Stimulated activated CD4-positive, alpha-beta T cell treated with anti-CD3 and anti-CD28 coated beads, Interleukin-4, amount 100 ng/mL, for 1 hour (primary cell): ENCODE data around the gene HMGN4.
"Not testable (repeated sequence)": the region's sequence is repeated elsewhere in the genome, so short reads cannot be mapped to it uniquely, and the experiment has no call there.

Source experiments
- DNase-seq: peaks from one replicate; pipeline ENCODE4 v3.0.0-alpha.2; 2020

The HMGN4 gene

GRCh38 chr6:26537846-26538571 is at the start of gene HMGN4:
Gene HMGN4, plus strand, starts transcription at chr6:26538366. Its CDS starts 6,841 bp downstream, at chr6:26545207.
- DNase-seq, result peak; percentile 76

- DNase-seq, result no peak
Measured at GRCh38 chr6:26489996-26490964, 47.9 kb upstream of the HMGN4 start.

GRCh38 chr6:26491604-26492003 is 46.6 kb upstream of the HMGN4 start:
- no peak for DNase-seq

DNA sequence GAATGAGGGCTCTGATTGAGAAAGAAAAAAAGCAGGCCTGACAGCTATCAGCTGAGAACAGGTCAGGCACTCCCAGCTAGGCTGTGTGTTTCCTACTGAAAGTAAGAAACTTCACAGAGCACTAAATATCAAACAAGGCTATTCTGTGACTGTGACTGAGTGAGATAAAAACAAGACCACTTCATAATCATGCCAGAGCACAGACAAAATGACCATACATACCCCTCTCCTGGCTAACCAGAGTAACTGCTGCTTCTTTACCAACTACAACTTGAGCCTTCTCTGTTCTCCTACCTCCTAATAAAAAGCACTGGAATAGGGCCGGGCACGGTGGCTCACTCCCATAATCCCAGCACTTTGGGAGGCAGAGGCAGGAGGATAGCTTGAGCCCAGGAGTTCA is 44.9 kb upstream of the HMGN4 start:
- no peak for DNase-seq

DNA sequence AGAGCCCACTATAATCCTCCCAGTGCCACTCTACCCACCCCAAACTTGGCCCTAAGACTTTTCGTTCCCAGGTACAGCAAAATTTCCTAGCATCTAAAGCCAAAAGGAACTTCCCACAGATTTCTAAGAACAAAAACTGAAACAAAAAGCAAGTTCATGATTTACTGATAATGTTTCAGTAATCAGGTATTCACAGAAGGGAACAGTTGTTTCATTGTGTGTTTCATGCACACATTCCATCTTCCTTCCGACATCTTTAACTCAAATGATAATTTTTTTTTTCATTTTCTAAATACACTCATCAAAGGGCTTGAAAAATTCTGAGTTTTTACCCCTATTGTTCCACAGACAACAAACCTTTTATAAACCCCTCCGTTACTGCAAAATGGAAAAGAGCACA is 44.0 kb upstream of the HMGN4 start:
- DNase-seq, result no peak

DNA sequence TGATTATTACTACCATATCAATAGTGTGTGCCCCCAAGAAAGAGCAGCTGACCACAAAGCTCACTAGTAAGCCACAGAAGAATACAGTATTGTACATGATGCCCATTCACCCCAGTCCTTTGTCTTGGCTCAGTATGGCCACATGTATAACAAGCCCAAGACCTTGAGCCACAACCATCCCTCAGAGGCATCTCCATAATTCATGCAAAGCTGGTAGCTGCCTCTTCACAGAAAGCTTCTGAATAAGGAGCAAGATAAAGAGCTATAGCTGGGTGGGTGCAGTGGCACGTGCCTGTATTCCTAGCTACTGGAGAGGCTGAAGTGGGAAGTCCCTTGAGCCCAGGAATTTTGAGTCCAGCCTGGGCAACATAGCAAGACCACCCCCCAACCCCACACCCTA is 42.9 kb upstream of the HMGN4 start:
- DNase-seq, result no peak

GRCh38 chr6:26497610-26498009 is 40.6 kb upstream of the HMGN4 start:
- no peak for DNase-seq

GRCh38 chr6:26500102-26500501 is 38.1 kb upstream of the HMGN4 start, which contains the start of gene BTN1A1:
Gene BTN1A1, plus strand, starts transcription at chr6:26500303. Its CDS starts 984 bp downstream, at chr6:26501287.
- DNase-seq, result no peak

DNA sequence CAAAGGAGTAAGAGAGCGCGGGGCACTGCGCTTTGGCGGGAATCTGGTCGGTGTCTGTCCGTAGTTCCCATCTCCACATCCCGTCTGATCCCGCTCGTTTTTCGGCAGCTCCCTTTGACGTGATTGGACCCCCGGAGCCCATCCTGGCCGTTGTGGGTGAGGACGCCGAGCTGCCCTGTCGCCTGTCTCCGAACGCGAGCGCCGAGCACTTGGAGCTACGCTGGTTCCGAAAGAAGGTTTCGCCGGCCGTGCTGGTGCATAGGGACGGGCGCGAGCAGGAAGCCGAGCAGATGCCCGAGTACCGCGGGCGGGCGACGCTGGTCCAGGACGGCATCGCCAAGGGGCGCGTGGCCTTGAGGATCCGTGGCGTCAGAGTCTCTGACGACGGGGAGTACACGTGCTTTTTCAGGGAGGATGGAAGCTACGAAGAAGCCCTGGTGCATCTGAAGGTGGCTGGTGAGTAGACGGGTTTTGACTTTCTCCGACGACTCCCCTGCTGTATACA is 36.6 kb upstream of the HMGN4 start:
- peak; percentile 36 for DNase-seq

- no peak for DNase-seq
Measured at GRCh38 chr6:26502165-26502564, 36.0 kb upstream of the HMGN4 start.

- DNase-seq, result no peak
Measured at GRCh38 chr6:26502626-26503025, 35.5 kb upstream of the HMGN4 start.

DNA sequence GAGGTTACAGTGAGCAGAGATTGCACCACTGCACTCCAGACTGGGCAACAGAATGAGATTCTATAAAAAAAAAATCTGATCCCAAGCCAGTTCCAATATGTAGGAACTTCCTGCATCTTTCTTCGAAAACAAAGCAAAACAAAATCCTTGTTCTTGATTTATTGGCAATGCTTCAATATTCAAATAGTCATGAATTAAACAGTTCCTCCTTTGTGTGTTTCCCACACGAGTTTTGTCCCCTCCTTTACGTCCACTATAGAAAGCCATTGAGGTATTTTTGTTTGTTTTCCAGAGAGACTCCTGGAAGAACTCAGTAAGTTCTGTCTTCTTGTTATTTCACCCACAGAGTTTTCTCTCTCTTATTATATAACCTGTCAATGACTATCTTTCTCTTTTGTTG is 30.5 kb upstream of the HMGN4 start:
- DNase-seq, result no peak

DNA sequence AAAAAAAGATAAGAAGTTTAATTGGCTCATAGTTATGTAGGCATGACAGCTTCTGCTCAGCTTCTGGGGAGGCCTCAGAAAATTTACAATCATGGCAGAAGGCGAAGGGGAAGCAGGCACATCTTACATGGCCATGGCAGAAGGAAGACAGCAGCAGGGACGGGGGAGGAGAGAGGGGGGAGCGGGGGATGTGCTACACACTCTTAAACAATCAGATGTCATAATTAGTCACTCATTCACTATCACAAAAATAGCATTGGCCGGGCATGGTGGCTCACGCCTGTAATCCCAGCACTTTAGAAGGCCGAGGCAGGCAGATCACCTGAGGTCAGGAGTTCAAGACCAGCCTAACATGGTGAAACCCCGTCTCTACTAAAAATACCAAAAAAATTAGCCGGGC is 27.1 kb upstream of the HMGN4 start:
- DNase-seq, result not testable (repeated sequence)

- no peak for DNase-seq
Measured at GRCh38 chr6:26514984-26515383, 23.2 kb upstream of the HMGN4 start.

DNA sequence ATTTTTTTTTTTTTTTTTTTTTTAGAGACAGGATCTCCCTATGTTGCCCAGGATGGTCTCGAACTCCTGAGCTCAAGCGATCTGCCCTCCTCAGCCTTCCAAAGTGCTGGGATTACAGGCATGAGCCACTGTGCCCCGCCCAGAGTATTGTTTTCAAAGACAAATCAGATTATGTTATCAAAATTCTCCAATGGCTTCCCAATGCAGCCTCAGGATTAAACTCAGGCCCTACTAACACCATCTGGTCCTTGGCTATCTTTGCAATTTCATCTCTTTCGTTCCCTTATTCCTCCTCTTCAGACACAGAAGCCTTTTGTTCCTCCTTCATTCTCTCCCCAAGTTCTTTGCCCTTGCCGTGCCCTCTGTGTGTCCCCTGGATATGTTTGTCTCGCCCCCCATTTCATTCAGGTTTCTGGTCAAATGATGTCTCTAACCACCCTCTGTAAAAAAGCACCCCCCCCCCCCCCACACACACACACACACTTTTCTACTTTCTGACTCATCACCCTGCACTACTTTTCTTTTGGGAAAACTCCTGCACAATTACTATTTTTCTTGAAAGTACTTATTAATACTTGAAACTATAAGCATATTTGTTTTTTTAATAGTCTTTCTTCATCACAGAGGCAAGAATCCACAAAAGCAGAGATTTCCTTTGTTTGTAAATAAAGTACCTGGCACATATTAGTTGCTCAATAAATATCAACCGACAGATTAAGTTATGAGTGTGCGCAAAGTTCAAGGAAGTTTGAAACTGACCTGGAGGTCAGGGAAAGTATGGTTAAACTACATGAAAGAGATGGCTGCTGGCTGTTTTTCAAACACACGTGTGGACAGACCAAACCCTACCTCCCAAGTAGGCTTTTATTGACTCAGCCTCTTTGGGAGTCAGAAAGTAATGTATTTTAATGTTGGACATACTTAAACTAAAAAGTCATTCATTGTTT is 21.4 kb upstream of the HMGN4 start:
- DNase-seq, result no peak

GRCh38 chr6:26519359-26519758 is 18.8 kb upstream of the HMGN4 start:
- no peak for DNase-seq

DNA sequence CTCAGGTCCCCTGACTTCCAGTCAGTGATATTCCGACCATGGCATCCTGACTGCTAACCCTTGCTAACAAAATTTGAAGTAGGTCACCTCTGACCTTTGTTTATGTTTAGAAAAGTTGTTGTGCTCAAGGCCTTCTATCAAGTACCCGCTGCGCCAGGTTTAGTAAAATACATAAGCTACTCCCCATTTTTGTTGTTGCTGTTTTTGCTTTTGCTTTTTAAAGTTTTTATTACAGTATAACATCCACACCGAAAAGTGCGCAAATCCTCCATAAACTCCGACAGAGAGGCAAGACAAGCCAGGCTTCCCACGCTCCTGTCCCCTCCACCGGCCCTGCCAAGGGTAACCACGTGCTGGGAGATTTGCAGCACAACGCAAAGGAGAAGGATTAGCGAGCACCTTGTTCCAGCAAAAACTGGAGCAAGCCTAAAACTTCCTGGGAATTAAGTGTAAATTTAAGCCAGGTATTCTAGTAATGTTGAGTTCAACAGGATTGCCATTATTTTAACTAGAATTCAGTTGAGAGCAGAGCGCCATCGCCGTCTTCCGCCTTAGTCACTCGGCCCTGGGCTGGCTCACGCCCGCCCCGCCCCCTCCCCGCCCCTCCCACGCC is 17.8 kb upstream of the HMGN4 start:
- no peak for DNase-seq

- peak; percentile 76 for DNase-seq
Measured at GRCh38 chr6:26520850-26521599, 17.1 kb upstream of the HMGN4 start.

DNA sequence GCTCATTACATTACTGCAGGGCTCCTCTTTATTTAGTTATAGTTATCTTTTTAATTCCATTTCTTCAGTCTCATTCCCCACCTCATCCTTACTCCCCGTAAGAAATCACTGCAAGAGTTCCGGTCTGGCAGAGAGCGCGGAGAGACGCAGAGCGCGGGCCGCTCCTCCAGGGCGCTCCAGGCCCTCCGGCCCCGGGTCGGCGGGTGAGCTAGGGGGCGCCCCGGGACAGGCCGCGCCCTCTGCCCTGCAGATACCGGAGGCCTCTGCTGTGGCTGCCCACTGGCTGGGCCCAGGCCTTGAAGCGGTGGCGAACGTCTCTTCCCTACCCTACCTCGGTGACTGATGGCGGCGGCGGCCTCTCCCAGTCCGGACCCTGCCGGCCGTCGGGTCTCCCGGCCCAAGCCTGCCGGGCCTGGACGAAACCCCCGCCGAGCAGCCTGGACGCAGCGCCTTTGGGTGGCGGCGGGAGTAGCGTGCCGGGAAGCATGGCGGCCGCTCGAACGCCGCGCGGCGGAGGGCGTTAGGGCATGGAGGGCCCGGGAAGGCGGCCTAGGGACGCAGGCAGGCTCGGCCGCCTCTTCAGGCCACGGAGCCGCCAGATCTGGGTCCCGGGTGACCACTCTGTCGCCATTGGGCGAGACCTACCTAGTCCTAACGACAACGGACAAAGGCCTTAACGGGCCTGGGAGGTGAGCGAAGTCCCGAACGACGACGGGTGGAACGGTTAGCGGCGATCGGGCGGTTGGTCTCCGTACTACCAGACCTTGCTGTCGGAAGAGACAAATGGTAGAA is 16.4 kb upstream of the HMGN4 start:
- DNase-seq, result peak; percentile 65

DNA sequence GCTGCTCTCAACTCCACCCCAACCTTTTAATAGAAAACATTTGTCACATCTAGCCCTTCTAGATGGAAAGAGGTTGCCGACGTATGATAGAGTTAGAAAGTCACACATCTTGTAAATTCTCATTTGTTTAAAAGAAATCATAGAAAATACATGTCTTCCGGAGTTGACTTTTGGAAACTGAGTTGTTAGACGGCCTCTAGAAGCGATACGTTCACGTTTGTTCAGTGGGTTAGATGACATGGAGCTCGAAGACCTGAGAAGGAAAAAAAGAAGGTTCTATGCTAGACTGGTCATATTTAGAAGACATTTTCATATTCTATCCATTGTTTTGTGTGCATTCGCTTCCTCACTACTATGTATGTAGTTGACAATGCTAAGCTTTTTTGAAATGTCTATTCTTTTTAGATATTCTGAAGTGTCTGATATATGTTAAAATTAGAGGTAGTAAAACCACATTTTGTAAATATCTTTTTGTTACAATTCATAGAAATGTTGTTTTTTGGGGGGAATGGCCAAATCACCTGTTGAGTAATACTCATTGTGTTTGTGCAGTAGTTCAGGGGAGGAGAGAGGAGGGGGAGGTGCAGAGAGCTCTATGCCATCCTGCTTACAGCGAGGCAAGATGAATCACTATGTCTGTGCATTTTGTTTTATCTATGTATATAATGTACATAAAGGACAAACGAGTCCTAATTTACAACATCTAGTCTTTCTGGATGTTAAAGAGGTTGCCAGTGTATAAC is 15.5 kb upstream of the HMGN4 start:
- DNase-seq, result not testable (repeated sequence)
